Measurements from ENCODE around the gene PGS1. TPM values are rescaled to one million over a fixed set of nuclear protein-coding genes. Genes with fewer than 3 reads are reported as not detected.

PGS1 gene
- total and polyA plus RNA-seq, 2 of the 8 experiments (the other 6 are each of a cell fraction or from before 2014, with no cell fraction given): 46.7 to 60.0 TPM

GRCh38 chr17:78400581-78401240 lies 22.3 kb downstream of the PGS1 start:
- H4K20me1 ChIP-seq (replicated peaks in 1 of 2; ENCODE audit: control insufficient read depth in 1 of 2, insufficient read depth in 2 of 2, low read length in 2 of 2): peaks cover 9 to 30% of the 10 kb centered on the region in 2 experiments
- H2BK12ac ChIP-seq (ENCODE audit: low read depth, low read length): no peak overlapping the region
- no peak overlapping the region for H2BK20ac ChIP-seq (ENCODE audit: low read length)
- 90% methylated on average over 17 of the region's 17 CpGs; no CpG with 5 or more reads in 1 of the 2 experiments for WGBS, 2 experiments (ENCODE audit: extremely low coverage in 1 of 2, insufficient coverage in 1 of 2, insufficient read length in 1 of 2, insufficient replicate concordance in 2 of 2, low coverage in 1 of 2, low lambda C conversion rate in 2 of 2, missing lambda C conversion rate in 1 of 2)
- no peak overlapping the region for H3K4me2 ChIP-seq (ENCODE audit: insufficient read depth in 1 of 2, low read depth in 2 of 2, low read length in 2 of 2)
- no peak for DNase-seq (ENCODE audit: low read depth in 1 of 2, low spot score in 2 of 2)
- no peak overlapping the region for H2AK5ac ChIP-seq (ENCODE audit: low read depth, low read length)
- no peak overlapping the region for H2AFZ ChIP-seq (ENCODE audit: low read length)
- no peak overlapping the region for H2BK15ac ChIP-seq (ENCODE audit: low read length)
- no peak overlapping the region for H3K18ac ChIP-seq (ENCODE audit: extremely low read depth, low read length)
- ChIA-PET CTCF (ENCODE audit: partially characterized antibody) (interaction anchor here (0.6 to 6.5 kb wide), 15 partner anchors 10 to 307 kb away, joined by 3 to 45 read pairs (median 3); no protein-coding TSS in a partner anchor), POLR2A (ENCODE audit: partially characterized antibody) (interaction anchor here (1.4 to 2.1 kb wide), 3 partner anchors 8 to 41 kb away, joined by 4 to 7 read pairs (median 5); partner anchors contain the start of genes PGS1 and SOCS3)
- H3K23me2 ChIP-seq (ENCODE audit: low read depth, low read length): no peaks in the 10 kb centered on the region
- no peak overlapping the region for H3K27ac ChIP-seq (ENCODE audit: low read depth, low read length)
- no peaks in the 10 kb centered on the region for H3K27me3 ChIP-seq (replicated peaks in 1 of 4; ENCODE audit: control insufficient read depth in 3 of 4, extremely low read depth in 1 of 4, insufficient read depth in 3 of 4, low read length in 3 of 4)
- no peak overlapping the region for H4K91ac ChIP-seq (replicated peaks; ENCODE audit: insufficient read length, low read length)
- no peak overlapping the region for H3K23ac ChIP-seq (ENCODE audit: insufficient read length)
- peaks cover 0 to 57% of the 10 kb centered on the region in 2 experiments; a peak in 2 of 4 replicates for H3K79me2 ChIP-seq (ENCODE audit: control insufficient read depth in 1 of 2, insufficient read depth in 2 of 2, low read length in 2 of 2)
- no peak overlapping the region for H3K14ac ChIP-seq (ENCODE audit: insufficient read length)
- FAIRE-seq: no peak
- H3K36me3 ChIP-seq (ENCODE audit: control insufficient read depth in 2 of 4, insufficient read depth in 4 of 4, low read length in 3 of 4): peaks cover 36 to 76% (median 70%) of the 10 kb centered on the region in 4 experiments
- H3K56ac ChIP-seq (replicated peaks; ENCODE audit: insufficient read length, low read depth, low read length): no peak overlapping the region
- no peak overlapping the region for H4K5ac ChIP-seq (ENCODE audit: insufficient read length, low read depth, low read length)
- no peak overlapping the region for H4K8ac ChIP-seq (ENCODE audit: extremely low read depth, insufficient read depth, low read length)
- H2BK120ac ChIP-seq (replicated peaks; ENCODE audit: low read depth, low read length): no peak overlapping the region
- no peak overlapping the region for H3K4me3 ChIP-seq (ENCODE audit: extremely low read depth in 1 of 4, insufficient read depth in 2 of 4, low read depth in 3 of 4, low read length in 4 of 4)
- H2BK5ac ChIP-seq (ENCODE audit: low read depth, low read length): 0 out of 2 replicates have a peak overlapping the region, but pooled peaks have one; percentile 44
- no peak overlapping the region for H3K9ac ChIP-seq (replicated peaks in 1 of 4; ENCODE audit: extremely low read depth in 1 of 4, low read depth in 3 of 4, low read length in 3 of 4)
- H3K79me1 ChIP-seq (ENCODE audit: low read depth, low read length): peaks cover 2% of the 10 kb centered on the region; the same call in 1 of the 2 replicates
- no peak overlapping the region for H3K4ac ChIP-seq (replicated peaks; ENCODE audit: insufficient read length, low read depth, low read length)
- H3K4me1 ChIP-seq (replicated peaks in 1 of 4; ENCODE audit: control insufficient read depth in 3 of 4, insufficient read depth in 4 of 4, low read length in 3 of 4): no peaks in the 10 kb centered on the region
- H3K9me3 ChIP-seq (ENCODE audit: insufficient read depth in 2 of 2, low read depth in 1 of 2, low read length in 1 of 2): no peaks in the 10 kb centered on the region
- TF ChIP-seq BCL11A (IDR thresholded peaks at IDR 0.05; ENCODE audit: low read depth in 2 of 2, low read length in 2 of 2) (no peak), SUZ12 (IDR thresholded peaks at IDR 0.05; ENCODE audit: low read length) (no peak), FOSL1 (IDR thresholded peaks at IDR 0.05; ENCODE audit: insufficient read depth, low read depth, low read length) (no peak), ZNF274 (IDR thresholded peaks at IDR 0.05; ENCODE audit: borderline replicate concordance, extremely low read depth, low read length) (no peak), ATF3 (IDR thresholded peaks at IDR 0.05; ENCODE audit: insufficient read depth, low read depth, low read length) (no peak), EGR1 (IDR thresholded peaks at IDR 0.05; ENCODE audit: borderline replicate concordance, low read depth, low read length) (no peak), RFX5 (IDR thresholded peaks at IDR 0.05; ENCODE audit: borderline replicate concordance, low read depth, low read length) (no peak), POLR2AphosphoS5 (IDR thresholded peaks at IDR 0.05; ENCODE audit: low read depth, low read length) (no peak), CTBP2 (IDR thresholded peaks at IDR 0.05; ENCODE audit: borderline replicate concordance, insufficient read depth, insufficient read length, low read length) (no peak), SP1 (IDR thresholded peaks at IDR 0.05; ENCODE audit: low read depth, low read length) (no peak), KDM5A (IDR thresholded peaks at IDR 0.05; ENCODE audit: low read length) (no peak), TCF12 (IDR thresholded peaks at IDR 0.05; ENCODE audit: low read depth, low read length) (no peak), POU5F1 (IDR thresholded peaks at IDR 0.05; ENCODE audit: low read depth, low read length) (no peak)
